ENCODE results near the gene CPM. TPM values are rescaled to one million over a fixed set of nuclear protein-coding genes. Genes with fewer than 3 reads are reported as not detected.

CPM gene
- polyA plus RNA-seq, 1 donor = 10.5 TPM

GRCh38 chr12:68831751-68832503 is 101.0 kb downstream of the CPM start:
- WGBS (ENCODE audit: insufficient coverage, low lambda C conversion rate) = 100% methylated on average over 1 of the region's 14 CpGs
- Histone ChIP-seq H3K9me3 (ENCODE audit: control insufficient read depth, low read depth, low read length) (no peaks in the 10 kb centered on the region), H3K27me3 (ENCODE audit: control insufficient read depth, insufficient read depth, low read length) (no peaks in the 10 kb centered on the region), H3K36me3 (ENCODE audit: control insufficient read depth, insufficient read depth, low read length) (peaks cover 56% of the 10 kb centered on the region), H3K4me1 (ENCODE audit: control insufficient read depth, insufficient read depth, low read length) (no peaks in the 10 kb centered on the region), H3K27ac (ENCODE audit: low read length) (no peak overlapping the region), H3K4me3 (ENCODE audit: low read length) (no peak overlapping the region)
- no peak for DNase-seq

GRCh38 chr12:68831272-68831671 is 101.7 kb downstream of the CPM start:
- Histone ChIP-seq H3K27ac (ENCODE audit: low read length) (no peak overlapping the region), H3K27me3 (ENCODE audit: control insufficient read depth, insufficient read depth, low read length) (no peaks in the 10 kb centered on the region), H3K4me3 (ENCODE audit: low read length) (no peak overlapping the region), H3K36me3 (ENCODE audit: control insufficient read depth, insufficient read depth, low read length) (peaks cover 56% of the 10 kb centered on the region), H3K4me1 (ENCODE audit: control insufficient read depth, insufficient read depth, low read length) (no peaks in the 10 kb centered on the region), H3K9me3 (ENCODE audit: control insufficient read depth, low read depth, low read length) (no peaks in the 10 kb centered on the region)
- 100% methylated on average over 1 of the region's 6 CpGs for WGBS (ENCODE audit: insufficient coverage, low lambda C conversion rate)
- no peak for DNase-seq

- H3K9me3 ChIP-seq (ENCODE audit: control insufficient read depth, low read depth, low read length) = no peaks in the 10 kb centered on the region
- no peak for DNase-seq
- H3K27me3 ChIP-seq (ENCODE audit: control insufficient read depth, insufficient read depth, low read length) = no peaks in the 10 kb centered on the region
- H3K4me3 ChIP-seq (ENCODE audit: low read length) = no peak overlapping the region
- no peak overlapping the region for H3K27ac ChIP-seq (ENCODE audit: low read length)
- H3K36me3 ChIP-seq (ENCODE audit: control insufficient read depth, insufficient read depth, low read length) = peaks cover 63% of the 10 kb centered on the region
- 92% methylated on average over 4 of the region's 7 CpGs for WGBS (ENCODE audit: insufficient coverage, low lambda C conversion rate)
- H3K4me1 ChIP-seq (ENCODE audit: control insufficient read depth, insufficient read depth, low read length) = no peaks in the 10 kb centered on the region
Measured at GRCh38 chr12:68828672-68829068, 104.3 kb downstream of the CPM start.

- Histone ChIP-seq H3K4me3 (ENCODE audit: low read length) (no peak overlapping the region), H3K4me1 (ENCODE audit: control insufficient read depth, insufficient read depth, low read length) (no peaks in the 10 kb centered on the region), H3K27ac (ENCODE audit: low read length) (no peak overlapping the region), H3K9me3 (ENCODE audit: control insufficient read depth, low read depth, low read length) (no peaks in the 10 kb centered on the region), H3K27me3 (ENCODE audit: control insufficient read depth, insufficient read depth, low read length) (no peaks in the 10 kb centered on the region), H3K36me3 (ENCODE audit: control insufficient read depth, insufficient read depth, low read length) (peaks cover 61% of the 10 kb centered on the region)
- no peak for DNase-seq
- 100% methylated on average over 1 of the region's 5 CpGs for WGBS (ENCODE audit: insufficient coverage, low lambda C conversion rate)
Measured at GRCh38 chr12:68827895-68828671, 104.9 kb downstream of the CPM start.

- no peak for DNase-seq
- Histone ChIP-seq H3K4me1 (ENCODE audit: control insufficient read depth, insufficient read depth, low read length) (no peaks in the 10 kb centered on the region), H3K27me3 (ENCODE audit: control insufficient read depth, insufficient read depth, low read length) (no peaks in the 10 kb centered on the region), H3K9me3 (ENCODE audit: control insufficient read depth, low read depth, low read length) (no peaks in the 10 kb centered on the region), H3K36me3 (ENCODE audit: control insufficient read depth, insufficient read depth, low read length) (peaks cover 56% of the 10 kb centered on the region), H3K4me3 (ENCODE audit: low read length) (no peak overlapping the region), H3K27ac (ENCODE audit: low read length) (no peak overlapping the region)
- WGBS (ENCODE audit: insufficient coverage, low lambda C conversion rate) = 91% methylated on average over 7 of the region's 11 CpGs
Measured at GRCh38 chr12:68825569-68826217, 107.3 kb downstream of the CPM start.

GRCh38 chr12:68824597-68825250 is 108.2 kb downstream of the CPM start:
- no peaks in the 10 kb centered on the region for H3K4me1 ChIP-seq (ENCODE audit: control insufficient read depth, insufficient read depth, low read length)
- no peak overlapping the region for H3K4me3 ChIP-seq (ENCODE audit: low read length)
- no peak for DNase-seq
- H3K27ac ChIP-seq (ENCODE audit: low read length) = no peak overlapping the region
- peaks cover 55% of the 10 kb centered on the region for H3K36me3 ChIP-seq (ENCODE audit: control insufficient read depth, insufficient read depth, low read length)
- no peaks in the 10 kb centered on the region for H3K27me3 ChIP-seq (ENCODE audit: control insufficient read depth, insufficient read depth, low read length)
- WGBS (ENCODE audit: insufficient coverage, low lambda C conversion rate) = 100% methylated on average over 2 of the region's 16 CpGs
- no peaks in the 10 kb centered on the region for H3K9me3 ChIP-seq (ENCODE audit: control insufficient read depth, low read depth, low read length)

- Histone ChIP-seq H3K36me3 (ENCODE audit: control insufficient read depth, insufficient read depth, low read length) (peaks cover 58% of the 10 kb centered on the region), H3K9me3 (ENCODE audit: control insufficient read depth, low read depth, low read length) (no peaks in the 10 kb centered on the region), H3K27ac (ENCODE audit: low read length) (no peak overlapping the region), H3K4me3 (ENCODE audit: low read length) (no peak overlapping the region), H3K4me1 (ENCODE audit: control insufficient read depth, insufficient read depth, low read length) (no peaks in the 10 kb centered on the region), H3K27me3 (ENCODE audit: control insufficient read depth, insufficient read depth, low read length) (no peaks in the 10 kb centered on the region)
- WGBS (ENCODE audit: insufficient coverage, low lambda C conversion rate) = no CpG with 5 or more reads among the region's 5 CpGs
- DNase-seq = no peak
Measured at GRCh38 chr12:68824131-68824530, 108.8 kb downstream of the CPM start.

- H3K27me3 ChIP-seq (ENCODE audit: control insufficient read depth, insufficient read depth, low read length) = no peaks in the 10 kb centered on the region
Measured at GRCh38 chr12:68823696-68824095, 109.3 kb downstream of the CPM start.

GRCh38 chr12:68821357-68822188 is 111.4 kb downstream of the CPM start:
- Histone ChIP-seq H3K9me3 (ENCODE audit: control insufficient read depth, low read depth, low read length) (no peaks in the 10 kb centered on the region), H3K4me1 (ENCODE audit: control insufficient read depth, insufficient read depth, low read length) (no peaks in the 10 kb centered on the region), H3K27ac (ENCODE audit: low read length) (no peak overlapping the region), H3K4me3 (ENCODE audit: low read length) (no peak overlapping the region), H3K36me3 (ENCODE audit: control insufficient read depth, insufficient read depth, low read length) (peaks cover 61% of the 10 kb centered on the region), H3K27me3 (ENCODE audit: control insufficient read depth, insufficient read depth, low read length) (no peaks in the 10 kb centered on the region)
- no peak for DNase-seq
- WGBS (ENCODE audit: insufficient coverage, low lambda C conversion rate) = no CpG with 5 or more reads among the region's 6 CpGs

More at GRCh38 chr12:68823696-68824095, 109.3 kb downstream of the CPM start:
- Histone ChIP-seq H3K4me3 (ENCODE audit: low read length) (no peak overlapping the region), H3K27ac (ENCODE audit: low read length) (no peak overlapping the region), H3K9me3 (ENCODE audit: control insufficient read depth, low read depth, low read length) (no peaks in the 10 kb centered on the region), H3K36me3 (ENCODE audit: control insufficient read depth, insufficient read depth, low read length) (peaks cover 58% of the 10 kb centered on the region), H3K4me1 (ENCODE audit: control insufficient read depth, insufficient read depth, low read length) (no peaks in the 10 kb centered on the region)
- WGBS (ENCODE audit: insufficient coverage, low lambda C conversion rate) = 89% methylated on average over 1 of the region's 3 CpGs
- no peak for DNase-seq
